HG02970 (cell line): ENCODE results near the gene LIMCH1.

Experiments used
- ATAC-seq: cut with Tn5 transposase; IDR thresholded peaks from one replicate; pipeline ENCODE4 v1.9.1; 2021; ENCODE audit warnings: mild to moderate bottlenecking, moderate library complexity, moderate number of reproducible peaks; ENCODE audit not compliant: unreplicated experiment, low FRiP score

Gene LIMCH1

DNA sequence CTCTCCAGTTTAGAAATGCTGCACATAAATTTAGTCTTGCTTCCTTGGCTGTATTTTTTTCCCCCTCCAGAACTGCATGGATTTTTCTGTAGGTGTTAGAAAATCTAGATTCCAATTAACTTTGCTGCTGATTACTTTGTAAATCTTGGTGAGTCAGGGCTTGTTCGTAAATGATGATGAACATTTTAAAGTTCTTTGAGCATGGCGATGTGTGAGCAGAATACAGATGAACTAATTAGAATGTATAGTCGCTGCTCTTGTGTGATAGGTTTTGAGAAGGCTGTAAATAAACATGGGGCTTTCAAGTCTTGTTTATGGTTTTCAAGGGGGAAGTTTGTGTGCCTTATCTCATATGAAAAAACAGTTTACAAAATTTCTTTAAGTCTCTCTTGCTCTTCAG is 23.3 kb downstream of the LIMCH1 start:
- no peak for ATAC-seq

GRCh38 chr4:41567186-41567585 is 29.2 kb downstream of the LIMCH1 start:
- ATAC-seq = no peak

- no peak for ATAC-seq
These were observed 30.4 kb downstream of the LIMCH1 start for GRCh38 chr4:41568363-41568762.

GRCh38 chr4:41569961-41570360 is 32.0 kb downstream of the LIMCH1 start:
- no peak for ATAC-seq

DNA sequence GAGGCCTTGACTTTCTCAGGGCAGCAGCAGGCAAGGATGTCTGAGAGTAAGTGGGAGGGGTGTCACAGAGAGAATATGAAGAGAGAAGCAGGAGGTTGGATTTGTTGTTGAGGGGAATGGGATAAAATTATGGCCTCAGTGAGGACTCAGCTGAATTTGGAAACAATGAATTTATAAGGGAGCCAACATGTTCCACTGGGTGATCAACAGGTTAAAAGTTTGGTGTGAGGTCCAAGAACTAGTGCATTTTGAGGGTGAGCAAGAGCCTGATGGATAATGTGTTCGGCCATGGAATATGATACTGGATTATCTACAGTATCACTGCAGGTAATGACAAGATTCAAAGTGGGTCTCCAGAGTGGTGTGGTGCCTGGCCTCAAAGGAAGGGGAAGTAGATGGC is 33.5 kb downstream of the LIMCH1 start:
- ATAC-seq = no peak

DNA sequence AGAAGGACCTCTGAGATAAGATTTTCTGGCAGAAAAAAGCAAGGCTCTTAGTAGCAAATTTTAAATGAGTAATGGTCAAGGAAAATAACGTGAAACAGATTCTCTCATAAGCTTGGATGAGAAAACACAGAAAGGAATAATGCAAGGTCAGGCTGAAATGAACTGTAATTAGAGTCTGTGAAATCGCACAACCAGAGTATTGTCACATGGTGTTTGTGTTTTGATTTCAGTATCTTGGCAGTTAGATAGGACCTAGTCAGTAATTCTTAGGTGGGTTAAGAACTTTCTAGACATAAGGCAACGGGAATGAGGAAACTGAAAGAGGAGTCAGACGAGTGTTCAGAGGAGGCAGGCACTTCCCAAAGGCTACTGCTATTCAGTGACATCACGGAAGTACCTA is 34.6 kb downstream of the LIMCH1 start:
- ATAC-seq = no peak

GRCh38 chr4:41572956-41573355 is 35.0 kb downstream of the LIMCH1 start:
- ATAC-seq = no peak

DNA sequence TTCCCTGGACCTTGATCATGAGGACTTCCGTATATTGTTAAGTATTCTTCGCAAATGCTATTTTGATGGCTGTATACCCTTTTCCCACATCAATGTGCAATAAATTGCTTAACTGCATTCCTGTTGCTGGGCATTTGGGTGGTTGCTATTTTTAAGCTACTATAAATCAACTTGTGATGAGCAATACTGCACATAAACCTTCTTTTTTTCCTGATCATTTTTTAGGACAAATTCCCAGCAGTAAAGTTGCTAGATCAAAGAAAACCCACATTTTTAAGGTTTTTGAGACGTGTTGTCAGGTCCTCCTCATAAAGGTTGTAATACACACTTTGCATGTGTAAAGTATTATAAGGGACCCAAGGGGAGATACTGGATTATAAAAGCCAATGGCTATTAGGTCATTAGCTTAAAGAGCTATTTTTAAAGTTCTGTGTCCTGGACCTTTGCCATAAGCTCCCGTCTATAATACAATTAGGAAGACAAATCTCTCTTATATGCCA is 35.6 kb downstream of the LIMCH1 start:
- no peak for ATAC-seq

- ATAC-seq = no peak
These were observed 37.2 kb downstream of the LIMCH1 start for GRCh38 chr4:41575207-41575606.

GRCh38 chr4:41575665-41576064 is 37.7 kb downstream of the LIMCH1 start:
- no peak for ATAC-seq

- no peak for ATAC-seq
These were observed 41.1 kb downstream of the LIMCH1 start for GRCh38 chr4:41579043-41579442.

GRCh38 chr4:41579526-41579925 is 41.6 kb downstream of the LIMCH1 start:
- ATAC-seq = no peak

DNA sequence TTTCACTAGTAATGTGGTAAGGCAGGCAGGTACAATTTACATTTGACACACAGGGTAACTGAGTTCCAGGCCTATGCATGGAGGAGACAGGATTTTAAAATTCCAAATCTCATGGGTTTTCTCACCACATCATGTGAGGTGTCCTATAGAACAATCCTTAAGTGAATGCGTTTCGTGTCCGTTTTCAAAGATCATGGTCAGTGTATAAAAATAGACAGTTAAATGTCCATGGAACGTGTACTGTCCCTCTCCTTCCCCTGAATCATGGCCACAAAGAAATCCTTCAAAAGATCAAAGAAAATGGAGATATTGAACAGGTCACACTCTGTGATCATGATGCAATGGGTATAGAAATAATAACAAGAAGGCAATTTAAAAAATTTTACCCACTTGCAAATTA is 42.0 kb downstream of the LIMCH1 start:
- ATAC-seq = no peak

GRCh38 chr4:41586675-41587225 is 48.8 kb downstream of the LIMCH1 start:
- ATAC-seq = no peak

DNA sequence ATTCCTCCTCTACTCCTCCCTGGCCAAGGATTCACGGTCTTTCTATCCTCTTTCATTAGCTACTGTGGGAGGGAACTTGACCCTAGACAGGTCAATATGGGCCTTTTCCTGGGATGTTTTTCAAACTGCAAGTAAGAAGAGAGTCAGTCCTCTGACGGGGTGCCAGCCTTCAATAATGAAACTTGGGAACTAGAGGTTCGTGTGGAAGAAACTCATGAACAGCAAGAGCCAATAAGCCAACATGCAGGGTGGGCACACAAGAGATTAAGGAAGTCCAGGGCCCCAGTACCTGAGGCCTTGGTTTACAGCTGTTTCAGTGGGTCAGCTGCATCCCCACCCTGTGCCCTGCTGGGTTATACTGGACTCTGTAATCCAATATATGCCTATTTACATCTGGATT is 49.3 kb downstream of the LIMCH1 start:
- no peak for ATAC-seq

DNA sequence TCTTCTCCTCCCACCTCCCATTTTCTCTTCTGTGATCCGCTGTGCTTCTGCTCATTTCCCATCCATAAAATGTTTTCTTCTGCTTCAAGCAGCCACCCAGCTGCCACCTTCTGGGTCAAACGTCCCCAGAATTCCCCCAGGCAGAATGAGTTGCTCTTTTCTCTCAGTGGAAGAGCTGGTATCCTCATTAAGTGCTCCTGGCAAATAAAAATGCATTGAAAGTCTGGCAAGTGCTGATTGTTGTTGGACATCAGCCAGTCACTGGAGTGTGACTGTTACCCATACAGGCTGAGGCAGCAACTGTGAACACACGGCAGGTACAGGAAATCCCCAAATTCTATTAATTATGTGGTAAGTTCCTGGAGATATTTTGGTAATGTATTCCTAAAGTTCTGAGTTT is 52.6 kb downstream of the LIMCH1 start:
- no peak for ATAC-seq

- ATAC-seq = no peak
These were observed 56.5 kb downstream of the LIMCH1 start for GRCh38 chr4:41594432-41594831.

DNA sequence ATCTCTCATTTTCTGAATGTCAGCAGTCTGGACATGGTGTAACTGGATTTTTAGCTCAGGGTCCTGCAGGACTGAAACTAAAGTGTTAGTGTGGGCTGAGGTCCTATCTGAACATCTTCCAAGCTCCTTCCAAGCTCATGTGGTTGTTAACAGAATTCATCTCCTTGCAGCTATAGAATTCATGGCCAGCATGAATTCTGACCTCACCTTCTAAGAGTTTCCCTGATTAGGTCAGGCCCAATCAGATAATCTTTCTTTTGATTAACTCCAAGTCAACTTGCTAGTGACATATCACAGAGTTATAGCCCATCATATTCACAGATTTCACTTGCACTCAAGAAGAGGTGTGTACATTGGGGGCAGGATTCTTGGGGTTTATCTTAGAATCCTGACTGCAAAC is 59.5 kb downstream of the LIMCH1 start:
- ATAC-seq = no peak

DNA sequence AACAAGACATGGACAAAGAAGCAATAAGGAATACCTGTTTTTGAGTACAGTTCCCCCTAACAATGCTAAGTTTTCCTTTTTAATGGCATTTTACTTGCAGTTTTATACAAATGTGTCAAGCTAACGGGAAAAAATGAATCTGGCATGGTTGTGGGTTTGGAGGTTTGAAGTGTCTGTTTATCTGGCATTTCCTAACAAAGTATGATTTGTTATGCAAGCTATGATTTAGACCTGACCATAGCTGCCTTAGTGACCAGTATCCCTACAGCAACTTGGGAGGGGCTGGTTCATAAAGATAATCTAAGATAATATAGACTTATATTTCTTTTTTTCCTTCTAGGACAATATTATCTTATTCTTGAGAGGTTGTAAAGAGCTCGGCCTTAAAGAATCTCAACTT is 60.6 kb downstream of the LIMCH1 start:
- ATAC-seq = no peak

DNA sequence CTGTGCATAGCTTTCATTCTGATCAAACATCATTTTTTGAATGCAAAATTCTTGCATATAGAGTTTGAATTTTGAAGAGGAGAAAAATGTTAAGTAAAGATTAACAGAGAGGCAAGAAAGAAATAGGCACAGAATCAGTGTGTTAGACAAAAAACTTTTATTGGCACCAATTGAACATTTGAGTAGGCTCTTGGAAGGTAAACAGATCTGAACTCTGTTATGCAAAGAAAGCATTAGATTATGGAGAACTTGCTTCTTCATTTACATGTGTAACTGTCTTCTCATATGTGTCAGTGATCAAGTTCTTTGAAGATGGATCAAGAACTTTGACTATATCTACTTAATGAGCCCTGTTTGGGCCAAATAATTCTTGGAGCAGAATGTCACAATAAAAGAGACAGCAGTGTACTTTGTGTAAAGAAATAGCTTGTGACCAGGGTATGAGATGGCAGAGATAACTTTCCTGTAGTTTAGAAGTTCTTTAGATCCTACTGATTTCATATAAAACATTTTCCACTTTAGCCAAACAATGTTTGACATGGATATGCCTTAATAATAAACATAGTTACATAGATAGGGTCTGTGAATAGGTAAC is 61.3 kb downstream of the LIMCH1 start:
- no peak for ATAC-seq

DNA sequence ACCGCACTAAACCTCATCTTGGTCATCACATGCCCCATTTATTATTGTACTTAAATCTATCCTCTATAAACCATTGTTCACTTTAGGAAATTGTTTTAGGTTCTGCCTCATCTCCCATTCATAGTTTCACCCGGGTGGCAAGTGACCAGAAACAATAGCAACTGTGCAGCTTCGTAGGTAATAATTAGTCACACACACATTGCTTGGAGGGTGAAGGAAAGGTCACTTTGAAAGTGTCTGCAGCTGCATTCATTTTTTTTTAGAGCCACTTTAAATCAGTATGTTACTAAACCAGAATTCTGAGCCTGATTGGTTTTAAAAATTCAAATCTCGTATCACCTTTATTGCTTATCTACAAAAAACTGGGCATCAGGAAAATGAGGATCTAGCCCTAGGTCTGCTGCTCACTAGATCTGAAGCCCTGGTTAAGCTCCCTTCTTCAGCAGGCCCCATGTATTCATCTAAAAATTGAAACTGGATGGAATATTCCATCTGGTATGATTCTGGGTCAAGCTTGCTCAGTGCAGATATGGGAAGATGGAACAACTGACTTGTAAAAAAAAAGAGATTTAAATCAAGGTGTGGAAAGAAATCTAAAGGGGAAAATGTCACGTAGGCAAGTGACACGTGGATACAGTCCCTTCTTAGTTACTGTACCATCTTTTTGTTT is 62.4 kb downstream of the LIMCH1 start:
- ATAC-seq = no peak

- ATAC-seq = no peak
These were observed 63.1 kb downstream of the LIMCH1 start for GRCh38 chr4:41601025-41601424.
